ENCODE results near the gene FARS2.

The FARS2 gene

GRCh38 chr6:5706124-5707033 is 445.1 kb downstream of the FARS2 start:
- DNase-seq (ENCODE audit: insufficient read length, low spot score) (no peak), FAIRE-seq (no peak)

GRCh38 chr6:5707281-5708045 is 446.1 kb downstream of the FARS2 start:
- DNase-seq (ENCODE audit: insufficient read length, low spot score) = no peak
- no peak for FAIRE-seq

GRCh38 chr6:5710516-5710915 is 449.2 kb downstream of the FARS2 start:
- FAIRE-seq (no peak), DNase-seq (ENCODE audit: insufficient read length, low spot score) (no peak)

- DNase-seq (ENCODE audit: insufficient read length, low spot score) (no peak), FAIRE-seq (no peak)
Observed at GRCh38 chr6:5710936-5711335, 449.6 kb downstream of the FARS2 start.

- no peak for FAIRE-seq
Observed at GRCh38 chr6:5712349-5713215, 451.3 kb downstream of the FARS2 start.

GRCh38 chr6:5713519-5713918 is 452.2 kb downstream of the FARS2 start:
- FAIRE-seq = no peak
- no peak for DNase-seq (ENCODE audit: insufficient read length, low spot score)

More at GRCh38 chr6:5712349-5713215, 451.3 kb downstream of the FARS2 start:
- no peak for DNase-seq (ENCODE audit: insufficient read length, low spot score)

GRCh38 chr6:5718231-5718947 is 457.1 kb downstream of the FARS2 start:
- DNase-seq (ENCODE audit: insufficient read length, low spot score) (no peak), FAIRE-seq (no peak)

- no peak for FAIRE-seq
Observed at GRCh38 chr6:5723841-5724691, 462.8 kb downstream of the FARS2 start.

GRCh38 chr6:5724911-5725310 is 463.6 kb downstream of the FARS2 start:
- FAIRE-seq = no peak
- no peak for DNase-seq (ENCODE audit: insufficient read length, low spot score)

More at GRCh38 chr6:5723841-5724691, 462.8 kb downstream of the FARS2 start:
- no peak for DNase-seq (ENCODE audit: insufficient read length, low spot score)

GRCh38 chr6:5726976-5727718 is 465.8 kb downstream of the FARS2 start:
- DNase-seq (ENCODE audit: insufficient read length, low spot score) = no peak
- no peak for FAIRE-seq

GRCh38 chr6:5728351-5729079 is 467.2 kb downstream of the FARS2 start:
- DNase-seq (ENCODE audit: insufficient read length, low spot score) (no peak), FAIRE-seq (no peak)

- DNase-seq (ENCODE audit: insufficient read length, low spot score) = peak; percentile 27
- no peak for FAIRE-seq
Observed at GRCh38 chr6:5729080-5729434, 467.7 kb downstream of the FARS2 start.

- FAIRE-seq (no peak), DNase-seq (ENCODE audit: insufficient read length, low spot score) (no peak)
Observed at GRCh38 chr6:5729813-5730517, 468.7 kb downstream of the FARS2 start.

GRCh38 chr6:5730585-5731263 is 469.4 kb downstream of the FARS2 start:
- FAIRE-seq (no peak), DNase-seq (ENCODE audit: insufficient read length, low spot score) (no peak)

- FAIRE-seq = no peak
- DNase-seq (ENCODE audit: insufficient read length, low spot score) = no peak
Observed at GRCh38 chr6:5731435-5731834, 470.1 kb downstream of the FARS2 start.

- FAIRE-seq = no peak
Observed at GRCh38 chr6:5732496-5732895, 471.2 kb downstream of the FARS2 start.

More at GRCh38 chr6:5732496-5732895, 471.2 kb downstream of the FARS2 start:
- no peak for DNase-seq (ENCODE audit: insufficient read length, low spot score)
